Measurements from ENCODE around the gene CASP14.
"Not testable (repeated sequence)": the region's sequence is repeated elsewhere in the genome, so short reads cannot be mapped to it uniquely, and the experiment has no call there.

Gene CASP14

DNA sequence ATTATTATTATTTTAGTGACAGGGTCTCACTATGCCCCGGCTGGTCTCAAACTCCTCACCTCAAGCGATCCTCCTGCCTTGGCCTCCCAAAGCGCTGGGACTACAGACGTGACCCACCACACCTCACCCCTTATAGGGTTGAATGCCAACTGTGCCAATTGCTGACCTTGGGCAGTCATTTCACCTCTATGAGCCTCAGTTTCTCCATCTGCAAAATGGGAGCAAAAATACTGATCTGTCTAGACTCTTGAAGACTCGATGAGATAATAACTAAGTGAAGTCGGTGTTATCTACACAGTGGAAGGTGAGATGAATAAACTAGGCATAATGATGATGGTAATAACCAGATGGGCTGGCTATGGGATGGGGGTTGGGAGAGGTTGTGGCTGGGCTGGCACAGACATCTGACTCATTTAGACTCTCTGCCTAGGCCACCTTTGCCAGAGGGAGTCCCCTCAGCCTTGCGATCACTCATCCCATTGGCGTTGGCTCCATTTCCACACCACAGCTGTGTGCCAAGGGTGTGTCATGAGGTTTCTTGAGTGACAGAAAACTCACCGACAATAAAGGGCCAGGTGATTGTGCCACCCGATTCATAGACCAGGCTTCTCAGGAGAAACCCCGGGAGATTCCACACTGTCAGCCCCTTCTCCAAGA is at the start of gene CASP14:
CASP14 (plus strand) TSS at position 596 of the 657 bp plus-strand sequence. CDS start 2,772 bp downstream, outside the sequence.
- no peak for DNase-seq (ENCODE audit: low read depth in 1 of 2, low spot score in 1 of 2)

GRCh38 chr19:15008308-15008707 is 41.0 kb upstream of the CASP14 start:
- no peak for DNase-seq (ENCODE audit: low read depth in 1 of 2, low spot score in 1 of 2)

DNA sequence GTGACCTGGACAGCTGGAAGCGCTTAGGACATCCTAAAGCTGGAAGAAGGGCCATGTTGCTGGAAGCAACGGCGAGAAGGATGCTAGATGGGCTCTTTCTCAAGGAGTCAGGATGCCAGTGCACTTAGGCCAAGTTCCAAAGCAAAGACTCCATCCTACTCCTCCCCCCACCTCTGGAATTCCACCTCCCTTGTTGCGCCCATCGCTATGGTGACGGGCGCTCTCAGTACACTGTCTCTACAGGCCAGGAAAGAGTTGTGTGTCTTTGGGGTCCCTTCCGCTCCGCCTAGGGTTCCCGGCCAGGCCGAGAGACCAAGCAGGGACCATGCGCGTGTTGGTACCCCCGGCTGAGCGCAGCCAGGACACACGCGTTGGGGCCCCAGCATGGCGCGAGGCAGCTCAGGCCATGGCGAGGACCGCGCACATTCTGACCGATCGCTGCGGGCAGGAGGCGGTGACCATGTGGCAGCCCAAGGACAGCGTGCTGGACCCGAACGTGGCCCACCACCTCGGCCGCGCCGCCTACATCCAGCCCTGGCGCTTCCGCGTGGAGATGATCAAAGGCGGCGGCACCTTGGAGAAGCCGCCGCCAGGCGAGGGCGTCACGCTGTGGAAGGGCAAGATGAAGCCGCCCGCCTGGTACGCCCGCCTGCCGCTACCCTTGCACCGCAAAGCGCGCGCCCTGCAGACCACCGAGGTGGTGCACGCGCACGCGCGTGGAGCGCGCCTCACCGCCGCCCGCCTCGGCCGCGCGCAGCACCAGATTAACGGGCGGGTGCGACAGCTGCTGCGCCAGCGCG is 38.6 kb upstream of the CASP14 start:
- no peak for DNase-seq (ENCODE audit: low read depth in 1 of 2, low spot score in 1 of 2)

GRCh38 chr19:15014579-15014978 is 34.7 kb upstream of the CASP14 start:
- no peak for DNase-seq (ENCODE audit: low read depth in 1 of 2, low spot score in 1 of 2)

GRCh38 chr19:15015946-15016542 is 33.2 kb upstream of the CASP14 start:
- DNase-seq (ENCODE audit: low read depth in 1 of 2, low spot score in 1 of 2): no peak

DNA sequence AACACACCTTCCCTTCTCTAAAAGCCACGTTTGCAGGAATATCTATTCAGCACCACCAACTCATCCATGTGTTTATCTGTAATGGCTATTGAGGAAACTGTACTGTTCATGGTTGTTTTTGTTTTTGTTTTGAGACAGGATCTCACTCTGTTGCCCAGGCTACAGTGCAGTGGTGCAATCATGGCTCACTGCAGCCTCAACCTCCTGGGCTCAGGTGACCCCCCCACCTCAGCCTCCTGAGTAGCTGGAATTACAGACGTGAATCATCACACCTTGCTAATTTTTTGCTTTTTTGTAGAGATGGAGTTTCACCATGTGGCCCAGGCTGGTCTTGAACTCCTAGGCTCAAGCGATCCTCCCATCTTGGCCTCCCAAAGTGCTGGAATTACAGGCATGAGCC is 30.4 kb upstream of the CASP14 start:
- not testable (repeated sequence) for DNase-seq (ENCODE audit: low read depth in 1 of 2, low spot score in 1 of 2)

GRCh38 chr19:15021286-15022007 is 27.8 kb upstream of the CASP14 start:
- no peak for DNase-seq (ENCODE audit: low read depth in 1 of 2, low spot score in 1 of 2)

GRCh38 chr19:15022752-15023151 is 26.5 kb upstream of the CASP14 start:
- DNase-seq (ENCODE audit: low read depth in 1 of 2, low spot score in 1 of 2): no peak

- no peak for DNase-seq (ENCODE audit: low read depth in 1 of 2, low spot score in 1 of 2)
Observed at GRCh38 chr19:15025217-15025616, 24.1 kb upstream of the CASP14 start.

- DNase-seq (ENCODE audit: low read depth in 1 of 2, low spot score in 1 of 2): no peak
Observed at GRCh38 chr19:15028490-15028889, 20.8 kb upstream of the CASP14 start.

DNA sequence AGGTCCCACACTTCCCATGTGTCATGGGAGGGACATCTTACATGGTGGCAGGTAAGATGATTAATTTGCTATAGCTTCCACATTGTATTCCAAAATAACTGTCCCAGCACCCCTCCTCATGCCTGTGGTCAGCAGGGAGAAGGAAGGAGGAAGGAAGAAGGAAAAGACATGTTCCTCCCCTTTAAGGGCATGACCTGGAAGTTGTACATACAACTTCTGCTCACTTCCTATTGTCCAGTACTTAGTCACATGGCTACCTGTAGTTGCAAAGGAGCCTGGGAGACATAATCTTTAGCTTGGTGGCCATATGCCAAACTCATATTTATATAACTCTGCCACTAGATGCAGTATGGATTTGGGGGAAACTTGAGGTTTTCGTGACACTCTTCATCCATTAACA is 17.6 kb upstream of the CASP14 start:
- DNase-seq (ENCODE audit: low read depth in 1 of 2, low spot score in 1 of 2): no peak

- DNase-seq (ENCODE audit: low read depth in 1 of 2, low spot score in 1 of 2): no peak
Observed at GRCh38 chr19:15035795-15036311, 13.4 kb upstream of the CASP14 start.

GRCh38 chr19:15037586-15037985 is 11.7 kb upstream of the CASP14 start:
- no peak for DNase-seq (ENCODE audit: low read depth in 1 of 2, low spot score in 1 of 2)

DNA sequence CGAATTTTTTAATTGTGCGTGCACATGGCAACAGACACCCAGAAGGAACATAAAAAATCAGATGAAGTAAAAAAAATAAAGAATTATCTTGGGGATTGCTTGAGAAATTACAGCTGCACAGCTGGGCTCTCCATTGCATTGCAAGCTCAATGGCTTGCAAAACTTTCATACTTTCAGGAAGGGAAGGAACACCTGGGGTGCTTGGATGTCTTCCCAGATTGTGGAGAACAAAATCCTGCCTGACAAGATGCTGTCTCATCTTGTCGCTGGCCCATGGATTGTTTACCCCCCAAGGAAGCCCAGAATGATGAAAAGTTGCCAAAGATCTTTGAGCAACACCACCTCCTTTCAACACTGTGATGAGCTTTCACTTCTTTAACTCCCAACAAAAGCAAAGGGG is 11.0 kb upstream of the CASP14 start:
- DNase-seq (ENCODE audit: low read depth in 1 of 2, low spot score in 1 of 2): no peak

GRCh38 chr19:15042003-15042402 is 7.3 kb upstream of the CASP14 start:
- no peak for DNase-seq (ENCODE audit: low read depth in 1 of 2, low spot score in 1 of 2)

- DNase-seq (ENCODE audit: low read depth in 1 of 2, low spot score in 1 of 2): no peak
Observed at GRCh38 chr19:15042826-15043225, 6.5 kb upstream of the CASP14 start.

DNA sequence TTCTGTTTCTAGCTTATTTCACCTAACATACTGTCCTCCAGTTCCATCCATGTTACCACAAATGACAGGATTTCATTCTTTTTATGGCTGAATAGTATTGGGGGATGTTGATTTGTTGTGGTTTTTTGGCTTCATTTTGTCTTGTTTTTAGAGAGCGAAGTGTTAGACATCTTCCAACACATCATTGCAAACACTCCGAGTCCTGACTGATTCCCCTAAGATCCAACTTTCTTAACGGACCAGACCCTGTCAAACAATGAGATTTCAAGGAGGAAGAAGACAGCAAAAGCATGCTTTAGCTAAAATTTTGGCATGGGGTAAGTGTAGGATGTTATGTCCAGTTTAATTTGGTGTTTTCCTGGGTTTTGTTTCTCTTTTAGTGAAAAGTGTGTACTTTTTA is 3.8 kb upstream of the CASP14 start:
- DNase-seq (ENCODE audit: low read depth in 1 of 2, low spot score in 1 of 2): no peak

GRCh38 chr19:15047680-15048079 is 1.6 kb upstream of the CASP14 start:
- DNase-seq (ENCODE audit: low read depth in 1 of 2, low spot score in 1 of 2): no peak

DNA sequence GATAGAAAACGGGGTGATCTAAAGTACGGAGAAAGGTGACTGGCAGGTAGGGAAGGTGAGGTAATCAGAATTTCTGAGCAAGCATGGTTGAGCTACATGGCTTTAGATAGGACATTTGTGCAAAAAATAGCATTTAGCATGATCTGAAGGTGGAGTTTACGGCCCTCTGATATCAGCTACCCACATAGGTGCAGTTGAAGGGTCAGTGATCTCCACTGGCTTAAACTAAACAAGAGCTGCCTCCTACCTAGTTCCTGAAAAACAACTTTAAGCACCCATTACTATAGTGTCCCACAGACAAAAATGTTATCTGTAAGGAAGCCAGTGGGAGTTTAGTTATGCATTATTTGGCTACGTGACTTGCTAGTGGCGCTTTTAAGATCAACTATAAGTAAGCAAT is 1.2 kb upstream of the CASP14 start:
- DNase-seq (ENCODE audit: low read depth in 1 of 2, low spot score in 1 of 2): no peak

DNA sequence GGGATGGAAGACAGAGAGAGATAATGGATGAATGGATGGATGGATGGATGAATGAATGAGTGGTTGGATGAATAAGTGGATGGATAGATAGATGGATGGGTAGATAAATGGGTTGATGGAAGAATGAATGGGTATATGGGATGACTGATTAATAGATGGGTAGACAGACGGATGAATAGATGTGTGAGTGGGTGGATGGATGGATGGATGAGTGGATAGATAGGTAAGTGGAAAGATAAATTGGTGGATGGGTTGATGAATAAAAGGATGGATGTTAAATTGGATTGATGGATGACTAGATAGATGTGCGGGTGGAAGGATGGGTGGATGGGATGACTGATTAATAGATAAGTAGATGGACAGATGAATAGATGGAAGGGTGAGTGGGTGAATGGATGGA is 1.4 kb downstream of the CASP14 start:
- no peak for DNase-seq (ENCODE audit: low read depth in 1 of 2, low spot score in 1 of 2)

GRCh38 chr19:15062036-15062435 is 12.8 kb downstream of the CASP14 start:
- DNase-seq (ENCODE audit: low read depth in 1 of 2, low spot score in 1 of 2): no peak

All from stimulated activated CD4-positive, alpha-beta T cell treated with anti-CD3 and anti-CD28 coated beads, Interleukin-15, amount 100 ng/mL, for 1 hour (primary cell).